Stimulated activated CD4-positive, alpha-beta T cell treated with anti-CD3 and anti-CD28 coated beads, TNF-alpha, amount 100 ng/mL, for 24 hours (primary cell): Measurements from ENCODE around the gene PALMD.

ENCODE experiments used
- DNase-seq, 3 experiments: peaks; one replicate each; pipeline ENCODE4 v3.0.0-alpha.2; 2020; ENCODE audit warnings: low read depth in 3 of 3

The PALMD gene

GRCh38 chr1:99635664-99636063, 10.2 kb upstream of the PALMD start:
- no peak for DNase-seq

GRCh38 chr1:99636647-99637175, 9.2 kb upstream of the PALMD start:
- DNase-seq: no peak

GRCh38 chr1:99638853-99639252, 7.1 kb upstream of the PALMD start:
- DNase-seq: no peak

- DNase-seq: no peak
Observed at GRCh38 chr1:99639408-99639807, 6.5 kb upstream of the PALMD start.

GRCh38 chr1:99639945-99640344, 6.0 kb upstream of the PALMD start:
- no peak for DNase-seq

- no peak for DNase-seq
Observed at GRCh38 chr1:99640672-99641071, 5.2 kb upstream of the PALMD start.

GRCh38 chr1:99641558-99641957, 4.4 kb upstream of the PALMD start:
- DNase-seq: no peak

- no peak for DNase-seq
Observed at GRCh38 chr1:99642053-99642452, 3.9 kb upstream of the PALMD start.

GRCh38 chr1:99643021-99643779, 2.7 kb upstream of the PALMD start:
- no peak for DNase-seq

GRCh38 chr1:99644279-99645004, 1.5 kb upstream of the PALMD start:
- no peak for DNase-seq

- no peak for DNase-seq
Observed at GRCh38 chr1:99645203-99645602, 710 bp upstream of the PALMD start.

- no peak for DNase-seq
Observed at GRCh38 chr1:99646868-99647267, 955 bp downstream of the PALMD start.

GRCh38 chr1:99647490-99647889, 1.6 kb downstream of the PALMD start:
- no peak for DNase-seq

GRCh38 chr1:99648107-99648506, 2.2 kb downstream of the PALMD start:
- DNase-seq: no peak

GRCh38 chr1:99650030-99650429, 4.1 kb downstream of the PALMD start:
- no peak for DNase-seq

- DNase-seq: no peak
Observed at GRCh38 chr1:99650773-99651437, 5.0 kb downstream of the PALMD start.

GRCh38 chr1:99652881-99653281, 7.0 kb downstream of the PALMD start:
- DNase-seq: no peak

GRCh38 chr1:99655376-99655775, 9.5 kb downstream of the PALMD start:
- DNase-seq: no peak

- DNase-seq: no peak
Observed at GRCh38 chr1:99656701-99657100, 10.8 kb downstream of the PALMD start.

GRCh38 chr1:99657213-99658030, 11.5 kb downstream of the PALMD start:
- DNase-seq: no peak

GRCh38 chr1:99658031-99658290, 12.0 kb downstream of the PALMD start:
- DNase-seq: no peak

- no peak for DNase-seq
Observed at GRCh38 chr1:99659755-99660210, 13.9 kb downstream of the PALMD start.
